K562 (cell line): ENCODE measurements around the gene CACNA1I. TPM values are rescaled to one million over a fixed set of nuclear protein-coding genes. Genes with fewer than 3 reads are reported as not detected.

Experiments used
- ATAC-seq: fragments of 200-7000 bp; cut with Tn5 transposase; 3 replicates; pipeline ENCODE4 v1.9.1; 2020; ENCODE audit warnings: moderate library complexity
- BruUV-seq: library from RNA; stranded (reverse); fragments of 400-500 nt; replicated peaks from 2 replicates; lab custom pipeline; 2021; lab: Mats Ljungman, UMichigan
- CTCF ChIA-PET: fragments of 300-600 bp; formaldehyde crosslinking; extraction: SDS; loops from one replicate; lab custom pipeline; 2021; ENCODE audit warnings: low intra/inter-chr PET ratio; lab: Yijun Ruan, JAX
- POLR2A ChIA-PET: fragments of 300-600, 350-650 bp; sonication (Branson Sonifier 250); formaldehyde crosslinking; extraction: SDS; loops from one replicate; lab custom pipeline; 2021; ENCODE audit warnings: antibody characterized with exemption, inconsistent platforms; lab: Yijun Ruan, JAX
- DNase-seq, 4 experiments: peaks; one replicate each; pipeline versions ENCODE4 v3.0.0 to v3.0.0-alpha.2; 2011 to 2018; ENCODE audit warnings: low spot score in 3 of 4, mixed read lengths in 3 of 4; ENCODE audit errors: extremely low read depth in 1 of 4
- FAIRE-seq: peaks from 2 replicates; lab custom pipeline; 2011; peaks lifted over from hg19 to GRCh38; lab: Jason Lieb, UNC
- H2AFZ ChIP-seq: 2 replicates; pipeline ENCODE4 v1.6.0; 2011; ENCODE audit warnings: low read depth, low read length, control low read depth, inconsistent platforms
- H3K27ac ChIP-seq: fragments of 200-600 bp; 3 replicates; pipeline ENCODE4 v1.8.0; 2011; ENCODE audit warnings: low read depth, mild to moderate bottlenecking, control low read depth, inconsistent platforms, low read length, moderate library complexity, mixed read lengths; ENCODE audit errors: extremely low read depth
- H3K27me3 ChIP-seq, 2 experiments: fragments of 300-600 bp in 1 of 2; 2 replicates in 1 of 2; 3 replicates in 1 of 2; pipeline versions ENCODE4 v1.6.0 to v1.8.0; 2011; ENCODE audit warnings: inconsistent platforms in 2 of 2, low read length in 2 of 2, mild to moderate bottlenecking in 1 of 2, mixed read lengths in 1 of 2, moderate library complexity in 1 of 2; ENCODE audit not compliant: control insufficient read depth in 2 of 2, insufficient read depth in 2 of 2
- H3K36me3 ChIP-seq: fragments of 300-600 bp; 3 replicates; pipeline ENCODE4 v1.8.0; 2011; ENCODE audit warnings: mild to moderate bottlenecking, low read length, inconsistent platforms; ENCODE audit not compliant: control insufficient read depth, insufficient read depth
- H3K4me1 ChIP-seq, 2 experiments: fragments of 200-600 bp in 1 of 2; replicated peaks in 1 of 2; 2 replicates in 1 of 2; 3 replicates in 1 of 2; pipeline versions ENCODE4 v1.5.1 to v1.8.0; 2011; ENCODE audit warnings: inconsistent platforms in 2 of 2, low read length in 2 of 2, mild to moderate bottlenecking in 1 of 2, mixed read lengths in 1 of 2, moderate library complexity in 1 of 2; ENCODE audit not compliant: control insufficient read depth in 2 of 2, insufficient read depth in 2 of 2
- H3K4me2 ChIP-seq: 2 replicates; pipeline ENCODE4 v1.6.1; 2011; ENCODE audit warnings: low read length, control low read depth, inconsistent platforms, mixed read lengths; ENCODE audit not compliant: insufficient read depth
- H3K4me3 ChIP-seq: fragments of 200-600 bp; sonication (generic), shearing (Covaris generic); 2 replicates; pipeline ENCODE4 v1.5.1; 2016; ENCODE audit warnings: control low read depth, inconsistent platforms
- H3K79me2 ChIP-seq: fragments of 200-600 bp; 3 replicates; pipeline ENCODE4 v1.8.0; 2011; ENCODE audit warnings: low read length, inconsistent platforms; ENCODE audit not compliant: control insufficient read depth, insufficient read depth
- H3K9ac ChIP-seq, 2 experiments: 2 replicates each; pipeline versions ENCODE4 v1.6.0 to v1.6.1; 2011; ENCODE audit warnings: low read depth in 2 of 2, low read length in 2 of 2, control low read depth in 1 of 2, inconsistent platforms in 1 of 2, mild to moderate bottlenecking in 1 of 2, mixed read lengths in 1 of 2; ENCODE audit not compliant: insufficient read depth in 1 of 2
- H3K9me1 ChIP-seq: one replicate; pipeline ENCODE4 v1.6.0; 2011; ENCODE audit warnings: inconsistent platforms, mild to moderate bottlenecking, low read length, moderate library complexity; ENCODE audit not compliant: control insufficient read depth, insufficient read depth
- H3K9me3 ChIP-seq: replicated peaks from 2 replicates; pipeline ENCODE4 v1.5.1; 2011; ENCODE audit warnings: low read depth, low read length, inconsistent platforms; ENCODE audit not compliant: control insufficient read depth, insufficient read depth
- H4K20me1 ChIP-seq: replicated peaks from 2 replicates; pipeline ENCODE4 v1.6.1; 2011; ENCODE audit warnings: low read length, inconsistent platforms, mixed read lengths; ENCODE audit not compliant: control insufficient read depth, insufficient read depth
- E2F8 ChIP-seq: fragments of 450-650 bp; IDR thresholded peaks from 2 replicates; pipeline ENCODE4 v1.7.1; 2018; ENCODE audit warnings: mild to moderate bottlenecking, low read depth; ENCODE audit not compliant: partially characterized antibody
- GATA2 ChIP-seq: sonication (generic); formaldehyde crosslinking; IDR thresholded peaks from 2 replicates; pipeline ENCODE4 v1.4.0; 2020; ENCODE audit warnings: mild to moderate bottlenecking, missing genetic modification reagents
- MEIS2 ChIP-seq: fragments of 450-650 bp; IDR thresholded peaks from 2 replicates; pipeline ENCODE4 v1.6.1; 2014; ENCODE audit warnings: mild to moderate bottlenecking; ENCODE audit not compliant: partially characterized antibody
- NBN ChIP-seq: fragments of 450-650 bp; IDR thresholded peaks from 2 replicates; pipeline ENCODE4 v1.6.1; 2016; ENCODE audit warnings: low read depth, mild to moderate bottlenecking
- POLR2G ChIP-seq: fragments of 200-400 bp; formaldehyde crosslinking; IDR thresholded peaks from 2 replicates; pipeline ENCODE4 v1.6.1; 2017; ENCODE audit warnings: low read depth, mild to moderate bottlenecking, antibody characterized with exemption, low read length, moderate library complexity
- SIX5 ChIP-seq, 2 experiments: IDR thresholded peaks; 2 replicates each; pipeline ENCODE4 v1.6.1; 2011; ENCODE audit warnings: low read length in 2 of 2, borderline replicate concordance in 1 of 2, low read depth in 1 of 2, mild to moderate bottlenecking in 1 of 2, moderate library complexity in 1 of 2; ENCODE audit not compliant: insufficient read depth in 1 of 2
- TCFL5 ChIP-seq: fragments of 250-450 bp; sonication (Bioruptor Pico); conservative IDR thresholded peaks from 2 replicates; pipeline ENCODE4 v1.6.1; 2021; ENCODE audit warnings: mild to moderate bottlenecking, moderate library complexity, matching md5 sums
- ZNF263 ChIP-seq: sonication (generic); formaldehyde crosslinking; IDR thresholded peaks from 2 replicates; pipeline ENCODE4 v1.8.0; 2022; ENCODE audit warnings: mild to moderate bottlenecking, missing genetic modification reagents, borderline replicate concordance
- WGBS: fragments of 100-300 bp; shearing (Covaris generic); methylation state at CpG from one replicate; pipeline ENCODE4 v1.1.6; 2016; ENCODE audit warnings: low coverage, mixed read lengths; ENCODE audit not compliant: insufficient coverage; ENCODE audit errors: missing lambda C conversion rate; 5-methylcytosine and 5-hydroxymethylcytosine counted together
- in situ Hi-C: fragments of 300-500 bp; cut with MboI; formaldehyde crosslinking; loops from 4 replicates; pipeline ENCODE4 v1.15.0; 2018; ENCODE audit warnings: inconsistent platforms, mixed read lengths
- intact Hi-C: fragments of 100-400 bp; cut with micrococcal nuclease; formaldehyde crosslinking; loops from 2 replicates; pipeline ENCODE4 v1.14.2; 2022
- polyA plus RNA-seq, 8 experiments: library from polyadenylated mRNA; depleted of rRNA in 4 of 8; stranded (reverse) in 5 of 8; unstranded in 3 of 8; fragments of >200 nt; fragmentation: Nextera tagmentation in 2 of 8; fragmentation: Illumina TruSeq in 1 of 8; extraction: Ambion mirVana in 2 of 8; extraction: Trizol in 1 of 8; gene quantifications; 2 replicates each; pipeline versions ENCODE4 v1.2.1 to v1.2.3, GENCODE V29; 2011 to 2014; ENCODE audit warnings: inconsistent platforms in 1 of 8, missing spikeins in 1 of 8
- total RNA-seq, 7 experiments: library from RNA; depleted of rRNA in 6 of 7; stranded (reverse); fragments of >200 nt in 6 of 7; fragmentation: Illumina TruSeq in 2 of 7; extraction: Trizol in 2 of 7; gene quantifications; 2 replicates each; pipeline versions ENCODE4 v1.2.1 to v1.2.3, GENCODE V29; 2011 to 2021; ENCODE audit warnings: low replicate concordance in 1 of 7
- TF ChIP-seq, protein P1 (sequence below): fragments of 450-650 bp; conservative IDR thresholded peaks from 2 replicates; pipeline ENCODE4 v1.6.1; 2016; ENCODE audit warnings: missing genetic modification characterization, low read depth, mild to moderate bottlenecking, control low read depth, missing compliant biosample characterization

CACNA1I gene
- total and polyA plus RNA-seq, 9 of the 15 experiments (the other 6 are each of a cell fraction or from before 2014, with no cell fraction given): 0.01 to 0.79 (median 0.32) TPM; not detected in 1

GRCh38 chr22:39624501-39624821 is 53.9 kb downstream of the CACNA1I start:
- POLR2A ChIA-PET: interaction anchor here (0.6 to 0.7 kb wide), 2 partner anchors 396 to 399 kb away, joined by 3 read pairs; no protein-coding TSS in a partner anchor

DNA sequence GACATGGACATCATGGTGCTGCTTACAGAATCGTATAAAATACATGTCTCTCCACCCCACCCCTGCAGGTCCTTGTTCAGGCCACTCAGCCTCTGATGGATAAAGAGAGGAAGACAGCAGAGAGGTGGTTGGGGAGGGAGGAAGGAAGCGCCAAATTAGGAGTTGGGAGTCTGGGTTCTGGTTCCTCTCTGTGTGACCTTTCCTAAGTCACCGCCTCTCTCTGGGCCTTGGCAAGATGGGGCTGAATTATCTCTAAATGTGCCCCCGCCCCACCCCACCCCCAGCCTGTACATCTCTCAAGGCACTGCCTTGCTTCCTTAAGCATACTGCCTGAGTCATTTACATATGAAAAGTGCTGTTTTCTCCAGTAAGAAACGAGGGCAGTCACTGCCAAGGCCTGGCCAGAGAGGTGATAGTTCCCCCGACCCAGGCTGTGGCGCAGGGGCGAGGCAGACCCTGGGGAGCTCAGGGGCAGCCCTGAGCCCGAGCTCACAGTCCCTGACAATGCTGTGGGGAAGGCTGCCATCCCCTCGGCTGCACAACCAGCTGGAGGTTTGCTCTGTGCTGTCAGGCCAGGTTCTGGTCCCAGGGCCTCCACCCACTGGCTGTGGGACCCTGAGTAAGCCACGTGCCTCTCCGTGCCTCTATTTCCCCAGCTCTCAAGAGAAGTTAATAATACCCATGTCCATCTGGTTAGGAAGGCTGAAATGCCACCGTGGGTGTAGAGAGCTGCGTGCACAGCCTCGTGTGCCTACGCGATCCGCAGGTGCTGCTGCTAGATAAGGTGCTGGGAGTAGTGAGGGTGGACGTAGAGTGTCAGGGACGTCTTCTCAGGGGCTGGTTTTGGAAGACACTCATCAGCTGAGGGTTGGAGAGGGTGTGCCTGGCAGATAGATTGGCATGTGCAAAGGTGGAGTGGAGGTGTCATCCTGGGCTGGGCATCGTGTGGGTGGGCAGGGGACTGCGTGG is 55.3 kb downstream of the CACNA1I start:
- H3K27me3 ChIP-seq: no peaks in the 10 kb centered on the region
- H4K20me1 ChIP-seq: no peaks in the 10 kb centered on the region
- POLR2A ChIA-PET: interaction anchor here (0.5 to 1.5 kb wide), 7 partner anchors 8 to 345 kb away, joined by 3 to 7 read pairs (median 3); no protein-coding TSS in a partner anchor
- in situ Hi-C loops: no loop called here
- peak overlapping the region; percentile 82 for H3K27ac ChIP-seq
- peaks cover 16 to 66% of the 10 kb centered on the region in 2 experiments for H3K4me1 ChIP-seq
- no peak overlapping the region for H3K4me3 ChIP-seq
- peak overlapping the region; percentile 51 to 88; a peak in 3 of 4 replicates for H3K9ac ChIP-seq
- no peaks in the 10 kb centered on the region for H3K9me1 ChIP-seq
- peak overlapping the region; percentile 82 for H2AFZ ChIP-seq
- 7% methylated on average over 12 of the region's 22 CpGs for WGBS
- no peaks in the 10 kb centered on the region for H3K79me2 ChIP-seq
- intact Hi-C loops: no loop called here
- peak; percentile 94 for FAIRE-seq
- CTCF ChIA-PET: no interaction called here
- BruUV-seq: no TSS peak
- H3K9me3 ChIP-seq: no peaks in the 10 kb centered on the region
- DNase-seq: peak; percentile 68 to 84 (median 78)
- peak overlapping the region; percentile 66 for H3K4me2 ChIP-seq
- ATAC-seq: peak; percentile 83
- H3K36me3 ChIP-seq: no peaks in the 10 kb centered on the region
- no peak for TF ChIP-seq E2F8
- no peak for TF ChIP-seq SIX5 (IDR thresholded peaks at IDR 0.05; ENCODE audit: borderline replicate concordance in 1 of 2, insufficient read depth in 1 of 2, low read depth in 1 of 2, low read length in 2 of 2)
- no peak for TF ChIP-seq NBN
- TF ChIP-seq POLR2G: no peak
- TF ChIP-seq, protein P1, sequence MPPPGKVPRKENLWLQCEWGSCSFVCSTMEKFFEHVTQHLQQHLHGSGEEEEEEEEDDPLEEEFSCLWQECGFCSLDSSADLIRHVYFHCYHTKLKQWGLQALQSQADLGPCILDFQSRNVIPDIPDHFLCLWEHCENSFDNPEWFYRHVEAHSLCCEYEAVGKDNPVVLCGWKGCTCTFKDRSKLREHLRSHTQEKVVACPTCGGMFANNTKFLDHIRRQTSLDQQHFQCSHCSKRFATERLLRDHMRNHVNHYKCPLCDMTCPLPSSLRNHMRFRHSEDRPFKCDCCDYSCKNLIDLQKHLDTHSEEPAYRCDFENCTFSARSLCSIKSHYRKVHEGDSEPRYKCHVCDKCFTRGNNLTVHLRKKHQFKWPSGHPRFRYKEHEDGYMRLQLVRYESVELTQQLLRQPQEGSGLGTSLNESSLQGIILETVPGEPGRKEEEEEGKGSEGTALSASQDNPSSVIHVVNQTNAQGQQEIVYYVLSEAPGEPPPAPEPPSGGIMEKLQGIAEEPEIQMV (tag): no peak
- TF ChIP-seq MEIS2: no peak
- TF ChIP-seq TCFL5: no peak

More at GRCh38 chr22:39624501-39624821, 53.9 kb downstream of the CACNA1I start:
- H3K27me3 ChIP-seq: no peaks in the 10 kb centered on the region
- no peaks in the 10 kb centered on the region for H4K20me1 ChIP-seq
- WGBS: 71% methylated on average over 4 of the region's 7 CpGs
- no peaks in the 10 kb centered on the region for H3K9me3 ChIP-seq
- H3K4me1 ChIP-seq: peaks cover 16 to 55% of the 10 kb centered on the region in 2 experiments
- H3K9me1 ChIP-seq: no peaks in the 10 kb centered on the region
- H3K36me3 ChIP-seq: no peaks in the 10 kb centered on the region
- no peak for DNase-seq
- no TSS peak for BruUV-seq
- no peak overlapping the region for H3K4me2 ChIP-seq
- FAIRE-seq: no peak
- intact Hi-C loops (no loop called here), in situ Hi-C loops (no loop called here)
- CTCF ChIA-PET: interaction anchor here (0.7 kb wide), 1 partner anchor 66 kb away, joined by 5 read pairs; no protein-coding TSS in a partner anchor
- ATAC-seq: no peak
- H3K4me3 ChIP-seq: no peak overlapping the region
- H3K27ac ChIP-seq: no peak overlapping the region
- no peaks in the 10 kb centered on the region for H3K79me2 ChIP-seq
- TF ChIP-seq ZNF263 (peak; percentile 68), GATA2 (CRISPR knock-in tag) (no peak)
- H2AFZ ChIP-seq: no peak overlapping the region
- H3K9ac ChIP-seq: peak overlapping the region in 1 of 2 experiments; percentile 77; a peak in 2 of 4 replicates
